Keratinocyte (primary cell): ENCODE measurements around the gene IL1RAPL1.

Experiments
- CTCF ChIP-seq, 3 experiments: IDR thresholded peaks in 1 of 3; conservative IDR thresholded peaks in 1 of 3; optimal IDR thresholded peaks in 1 of 3; 2 replicates in 2 of 3; 3 replicates in 1 of 3; pipeline versions ENCODE3 to v1.5.1; 2011; ENCODE audit warnings: low read length in 3 of 3, mild to moderate bottlenecking in 3 of 3, moderate library complexity in 2 of 3, control low read depth in 1 of 3, inconsistent platforms in 1 of 3; ENCODE audit not compliant: insufficient read depth in 2 of 3; ENCODE audit errors: extremely low read depth in 1 of 3
- EZH2 ChIP-seq: IDR thresholded peaks from one replicate; pipeline ENCODE4 v1.6.1; 2012; ENCODE audit warnings: inconsistent platforms, mild to moderate bottlenecking, low read length, moderate library complexity

GRCh38 chrX:29940750-29941149 is 1353.5 kb downstream of the IL1RAPL1 start:
- TF ChIP-seq CTCF (optimal IDR thresholded peaks at IDR 0.05 in 1 of 3, IDR thresholded peaks at IDR 0.05 in 1 of 3, conservative IDR thresholded peaks at IDR 0.05 in 1 of 3; ENCODE audit: extremely low read depth in 1 of 3, insufficient read depth in 2 of 3, low read length in 3 of 3), result no peak
- TF ChIP-seq EZH2, result no peak
